Neural cell (in vitro differentiated cells): ENCODE measurements around the gene LMO7. TPM values are rescaled to one million over a fixed set of nuclear protein-coding genes. Genes with fewer than 3 reads are reported as not detected.

Experiments
- H2AFZ ChIP-seq: fragments of 200-600, 300-800 bp; sonication (generic), shearing (Covaris generic); 2 replicates; pipeline ENCODE4 v1.6.0; 2014; ENCODE audit warnings: low read depth, mild to moderate bottlenecking, antibody characterized with exemption, low read length, moderate library complexity
- H3F3A ChIP-seq: fragments of 200-600 bp; shearing (Covaris generic); 2 replicates; pipeline ENCODE4 v1.6.1; 2016; ENCODE audit warnings: mild to moderate bottlenecking, moderate library complexity, mixed read lengths, antibody characterized with exemption, low read length; ENCODE audit not compliant: insufficient read depth, poor library complexity, severe bottlenecking
- H3K27ac ChIP-seq: fragments of 200-600, 300-800 bp; sonication (generic), shearing (Covaris generic); 2 replicates; pipeline ENCODE4 v1.5.1; 2014; ENCODE audit warnings: mild to moderate bottlenecking, low read length, moderate library complexity
- H3K27me3 ChIP-seq: fragments of 300-800, 200-600 bp; sonication (generic), shearing (Covaris generic); 2 replicates; pipeline ENCODE4 v1.6.0; 2014; ENCODE audit warnings: mild to moderate bottlenecking, low read depth, low read length, moderate library complexity; ENCODE audit not compliant: insufficient read depth
- H3K36me3 ChIP-seq: fragments of 300-800, 200-600 bp; sonication (generic), shearing (Covaris generic); 2 replicates; pipeline ENCODE4 v1.5.1; 2014; ENCODE audit warnings: mild to moderate bottlenecking, antibody characterized with exemption, low read length, moderate library complexity; ENCODE audit not compliant: insufficient read depth
- H3K4me2 ChIP-seq: fragments of 300-800, 200-600 bp; sonication (generic), shearing (Covaris generic); 2 replicates; pipeline ENCODE4 v1.6.0; 2014; ENCODE audit warnings: mild to moderate bottlenecking, low read length
- H3K4me3 ChIP-seq: fragments of 300-800, 200-600 bp; sonication (generic), shearing (Covaris generic); 2 replicates; pipeline ENCODE4 v1.5.1; 2014; ENCODE audit warnings: mild to moderate bottlenecking, low read length, moderate library complexity
- H3K79me2 ChIP-seq: fragments of 200-600 bp; shearing (Covaris generic); replicated peaks from 2 replicates; pipeline ENCODE4 v1.6.0; 2014; ENCODE audit warnings: mild to moderate bottlenecking, low read length, moderate library complexity; ENCODE audit not compliant: insufficient read depth
- H3K9ac ChIP-seq: fragments of 300-800, 200-600 bp; sonication (generic), shearing (Covaris generic); 2 replicates; pipeline ENCODE4 v1.6.1; 2016; ENCODE audit warnings: mild to moderate bottlenecking, low read length, mixed read lengths
- H3K9me2 ChIP-seq: fragments of 200-600 bp; shearing (Covaris generic); 2 replicates; pipeline ENCODE4 v1.6.1; 2016; ENCODE audit warnings: mild to moderate bottlenecking, low read length, mixed read lengths; ENCODE audit not compliant: insufficient read depth
- H3K9me3 ChIP-seq: fragments of 200-600, 300-800 bp; sonication (generic), shearing (Covaris generic); 2 replicates; pipeline ENCODE4 v1.6.1; 2016; ENCODE audit warnings: mild to moderate bottlenecking, mixed run types, low read length, moderate library complexity, mixed read lengths
- H4K20me1 ChIP-seq: fragments of 200-600 bp; shearing (Covaris generic); 2 replicates; pipeline ENCODE4 v1.6.1; 2016; ENCODE audit warnings: mild to moderate bottlenecking, mixed run types; ENCODE audit not compliant: insufficient read depth
- EP300 ChIP-seq: fragments of 450-650 bp; conservative IDR thresholded peaks from 2 replicates; pipeline ENCODE4 v1.6.1; 2014; ENCODE audit warnings: antibody characterized with exemption, mild to moderate bottlenecking, moderate library complexity; ENCODE audit not compliant: poor library complexity, severe bottlenecking
- EZH2 ChIP-seq: fragments of 200-600, 300-800 bp; shearing (Covaris generic), sonication (generic); IDR thresholded peaks from 2 replicates; pipeline ENCODE4 v1.6.1; 2014; ENCODE audit warnings: antibody characterized with exemption, low read length, borderline replicate concordance, mild to moderate bottlenecking; ENCODE audit not compliant: insufficient read depth, poor library complexity, severe bottlenecking
- MXI1 ChIP-seq: fragments of 450-650 bp; conservative IDR thresholded peaks from 2 replicates; pipeline ENCODE4 v1.6.1; 2014; ENCODE audit warnings: antibody characterized with exemption, mild to moderate bottlenecking; ENCODE audit not compliant: poor library complexity, severe bottlenecking
- POLR2AphosphoS5 ChIP-seq: IDR thresholded peaks from 2 replicates; pipeline ENCODE4 v1.6.1; 2012
- RAD21 ChIP-seq: fragments of 450-650 bp; conservative IDR thresholded peaks from 2 replicates; pipeline ENCODE4 v1.6.1; 2014; ENCODE audit warnings: antibody characterized with exemption, mild to moderate bottlenecking, moderate library complexity
- REST ChIP-seq: IDR thresholded peaks from 2 replicates; pipeline ENCODE4 v1.6.1; 2012; ENCODE audit warnings: borderline replicate concordance
- SMC3 ChIP-seq: fragments of 450-650 bp; conservative IDR thresholded peaks from 2 replicates; pipeline ENCODE4 v1.6.1; 2014; ENCODE audit warnings: antibody characterized with exemption, mild to moderate bottlenecking, moderate library complexity; ENCODE audit not compliant: poor library complexity
- TAF1 ChIP-seq: IDR thresholded peaks from 2 replicates; pipeline ENCODE4 v1.6.1; 2012; ENCODE audit warnings: low read depth
- polyA plus RNA-seq: library from polyadenylated mRNA; depleted of rRNA; stranded (reverse); fragments of >200 nt; gene quantifications from 2 replicates; pipeline ENCODE4 v1.2.3, GENCODE V29; 2014
- TF ChIP-seq, protein P1 (sequence below): fragments of 450-650 bp; IDR thresholded peaks from 2 replicates; pipeline ENCODE4 v1.5.1; 2014; ENCODE audit warnings: antibody characterized with exemption, mild to moderate bottlenecking, moderate library complexity; ENCODE audit not compliant: poor library complexity, severe bottlenecking

The LMO7 gene
- polyA plus RNA-seq, 1 donor from 2014 or later, result 14.2 TPM

DNA sequence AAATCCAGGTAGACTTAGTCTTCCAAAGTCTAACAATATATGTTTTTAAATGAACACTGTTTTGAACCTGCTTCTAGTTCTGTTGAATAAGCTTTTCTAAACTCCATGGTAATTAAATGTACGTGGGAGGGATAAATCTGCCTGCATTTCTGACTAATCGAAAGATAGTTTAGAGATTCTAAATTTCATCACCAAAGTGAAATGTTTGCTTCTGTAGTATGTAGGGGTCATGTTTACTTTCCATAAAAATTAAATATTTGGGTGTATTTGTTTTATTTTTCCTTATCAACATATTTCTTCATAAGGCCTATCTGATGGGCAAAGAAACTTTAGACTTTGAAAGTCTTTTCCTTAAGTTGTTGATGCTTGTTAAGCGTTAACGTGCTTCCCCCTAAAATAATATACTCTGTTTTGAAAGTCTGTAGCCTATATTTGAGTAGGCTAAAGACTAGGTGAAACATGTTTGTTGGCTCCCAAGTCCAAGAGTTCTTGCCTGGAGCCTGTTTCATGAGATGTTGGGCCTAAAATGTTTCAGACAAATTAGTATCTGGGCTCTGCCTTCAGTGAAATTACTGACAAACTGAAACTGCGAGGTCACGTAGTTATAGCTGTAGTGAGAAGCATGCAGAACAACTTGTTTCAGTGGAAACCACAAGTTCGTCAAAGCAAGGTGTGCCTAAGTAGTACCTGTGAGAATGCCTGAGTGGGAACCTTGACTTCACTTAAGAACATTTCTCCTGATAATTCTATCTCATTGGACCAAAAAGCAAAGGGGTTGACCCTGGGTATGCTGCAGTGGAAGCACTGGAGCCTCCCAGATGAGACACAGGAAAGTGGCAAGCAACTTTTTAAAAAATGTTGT is 126.2 kb downstream of the LMO7 start:
- Histone ChIP-seq H3K4me2 (no peak overlapping the region), H3K27me3 (no peaks in the 10 kb centered on the region), H3K9ac (no peak overlapping the region), H3F3A (no peaks in the 10 kb centered on the region), H3K36me3 (no peaks in the 10 kb centered on the region), H4K20me1 (no peaks in the 10 kb centered on the region), H3K27ac (no peak overlapping the region), H3K9me3 (no peaks in the 10 kb centered on the region), H3K9me2 (no peaks in the 10 kb centered on the region), H3K79me2 (no peaks in the 10 kb centered on the region), H2AFZ (no peak overlapping the region), H3K4me3 (no peak overlapping the region)
- TF ChIP-seq POLR2AphosphoS5, result no peak
- no peak for TF ChIP-seq EP300

DNA sequence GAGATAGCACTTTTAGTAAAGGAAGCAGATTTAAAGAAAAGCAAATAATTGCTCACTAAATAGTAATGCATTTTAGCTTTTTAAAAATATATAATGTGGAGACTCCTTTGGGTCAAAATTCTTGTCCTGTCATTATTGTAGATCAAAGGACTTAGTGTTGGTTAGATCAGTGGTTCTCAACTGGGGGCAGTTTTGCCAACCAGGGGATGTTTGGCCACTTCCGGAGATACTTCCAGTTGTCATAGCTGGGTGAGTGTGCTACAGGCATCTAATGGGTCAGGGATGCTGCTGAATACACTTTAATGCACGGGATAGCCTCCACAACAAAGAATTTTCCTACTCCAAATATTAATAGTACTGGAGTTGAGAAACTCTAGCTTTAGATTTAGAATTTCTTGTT is 126.8 kb downstream of the LMO7 start:
- H2AFZ ChIP-seq, result no peak overlapping the region
- no peak for TF ChIP-seq MXI1
- TF ChIP-seq EZH2, result no peak
- TF ChIP-seq POLR2AphosphoS5, result no peak
- TF ChIP-seq SMC3, result no peak
- TF ChIP-seq TAF1, result no peak
- no peak for TF ChIP-seq EP300
- no peak for TF ChIP-seq RAD21
- TF ChIP-seq REST, result no peak
- TF ChIP-seq, protein P1, sequence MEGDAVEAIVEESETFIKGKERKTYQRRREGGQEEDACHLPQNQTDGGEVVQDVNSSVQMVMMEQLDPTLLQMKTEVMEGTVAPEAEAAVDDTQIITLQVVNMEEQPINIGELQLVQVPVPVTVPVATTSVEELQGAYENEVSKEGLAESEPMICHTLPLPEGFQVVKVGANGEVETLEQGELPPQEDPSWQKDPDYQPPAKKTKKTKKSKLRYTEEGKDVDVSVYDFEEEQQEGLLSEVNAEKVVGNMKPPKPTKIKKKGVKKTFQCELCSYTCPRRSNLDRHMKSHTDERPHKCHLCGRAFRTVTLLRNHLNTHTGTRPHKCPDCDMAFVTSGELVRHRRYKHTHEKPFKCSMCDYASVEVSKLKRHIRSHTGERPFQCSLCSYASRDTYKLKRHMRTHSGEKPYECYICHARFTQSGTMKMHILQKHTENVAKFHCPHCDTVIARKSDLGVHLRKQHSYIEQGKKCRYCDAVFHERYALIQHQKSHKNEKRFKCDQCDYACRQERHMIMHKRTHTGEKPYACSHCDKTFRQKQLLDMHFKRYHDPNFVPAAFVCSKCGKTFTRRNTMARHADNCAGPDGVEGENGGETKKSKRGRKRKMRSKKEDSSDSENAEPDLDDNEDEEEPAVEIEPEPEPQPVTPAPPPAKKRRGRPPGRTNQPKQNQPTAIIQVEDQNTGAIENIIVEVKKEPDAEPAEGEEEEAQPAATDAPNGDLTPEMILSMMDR, result no peak
- no peaks in the 10 kb centered on the region for H3K79me2 ChIP-seq
- H3K9me3 ChIP-seq, result no peaks in the 10 kb centered on the region
- no peak overlapping the region for H3K9ac ChIP-seq
- no peaks in the 10 kb centered on the region for H3F3A ChIP-seq
- no peak overlapping the region for H3K27ac ChIP-seq
- H3K9me2 ChIP-seq, result no peaks in the 10 kb centered on the region
- H3K4me3 ChIP-seq, result no peak overlapping the region
- H3K27me3 ChIP-seq, result no peaks in the 10 kb centered on the region
- H3K36me3 ChIP-seq, result no peaks in the 10 kb centered on the region
- H4K20me1 ChIP-seq, result no peaks in the 10 kb centered on the region
- no peak overlapping the region for H3K4me2 ChIP-seq
